A549 (cell line): Measurements from ENCODE around the gene OR51E1. TPM values are rescaled to one million over a fixed set of nuclear protein-coding genes. Genes with fewer than 3 reads are reported as not detected.

Experiments used
- ATAC-seq, 2 experiments: fragments of 200-7000 bp in 1 of 2; fragments of >200 bp in 1 of 2; cut with Nextera tagmentation in 1 of 2; cut with Tn5 transposase in 1 of 2; 3 replicates each; pipeline versions ENCODE4 v1.8.0 to v1.9.1; 2018 to 2020; ENCODE audit warnings: mild to moderate bottlenecking in 1 of 2, moderate library complexity in 1 of 2
- CTCF ChIA-PET: fragments of 300-600 bp; sonication (Branson Sonifier 250); formaldehyde crosslinking; extraction: SDS; loops from one replicate; lab custom pipeline; 2021; ENCODE audit warnings: antibody characterized with exemption, inconsistent platforms; lab: Yijun Ruan, JAX
- POLR2A ChIA-PET: fragments of 350-600 bp; formaldehyde crosslinking; extraction: SDS; loops from one replicate; lab custom pipeline; 2021; ENCODE audit warnings: antibody characterized with exemption, inconsistent platforms; lab: Yijun Ruan, JAX
- DNase-seq, 2 experiments: peaks; one replicate each; pipeline versions ENCODE4 v3.0.0 to v3.0.0-alpha.2; 2011 to 2016; ENCODE audit warnings: low read depth in 1 of 2, low spot score in 1 of 2
- FAIRE-seq: peaks from 2 replicates; lab custom pipeline; 2011; peaks lifted over from hg19 to GRCh38; lab: Jason Lieb, UNC
- H3K27ac ChIP-seq, 2 experiments: fragments of >200 bp; sonication (Bioruptor Twin); formaldehyde crosslinking; 3 replicates each; pipeline ENCODE4 v1.5.1; 2016 to 2017
- H3K4me1 ChIP-seq: fragments of >200 bp; sonication (Bioruptor Twin); formaldehyde crosslinking; 3 replicates; pipeline ENCODE4 v1.6.1; 2016
- H3K4me2 ChIP-seq: fragments of >200 bp; sonication (Bioruptor Twin); formaldehyde crosslinking; 3 replicates; pipeline ENCODE4 v1.6.1; 2016
- H3K4me3 ChIP-seq: fragments of >200 bp; sonication (Bioruptor Twin); formaldehyde crosslinking; 3 replicates; pipeline ENCODE4 v1.5.1; 2016
- H3K9me3 ChIP-seq: fragments of >200 bp; sonication (Bioruptor Twin); formaldehyde crosslinking; 3 replicates; pipeline ENCODE4 v1.6.1; 2016
- BHLHE40 ChIP-seq: IDR thresholded peaks from 2 replicates; pipeline ENCODE4 v1.6.1; 2012; ENCODE audit warnings: low read depth, low read length, inconsistent platforms
- CBX2 ChIP-seq: fragments of 200-600 bp; sonication (generic); IDR thresholded peaks from 2 replicates; pipeline ENCODE4 v1.6.1; 2016; ENCODE audit warnings: low read depth, mild to moderate bottlenecking, borderline replicate concordance
- CBX8 ChIP-seq: fragments of 200-600 bp; sonication (generic); IDR thresholded peaks from 2 replicates; pipeline ENCODE4 v1.6.1; 2016
- CHD2 ChIP-seq: fragments of 150-350 bp; IDR thresholded peaks from 2 replicates; pipeline ENCODE4 v1.6.1; 2014; ENCODE audit warnings: low read length; ENCODE audit not compliant: partially characterized antibody
- CHD4 ChIP-seq: fragments of 200-600 bp; sonication (generic); IDR thresholded peaks from 2 replicates; pipeline ENCODE4 v1.6.1; 2016; ENCODE audit warnings: antibody characterized with exemption, mild to moderate bottlenecking, borderline replicate concordance
- ELK1 ChIP-seq: fragments of 150-350 bp; IDR thresholded peaks from 2 replicates; pipeline ENCODE4 v1.6.1; 2014; ENCODE audit warnings: low read depth, mild to moderate bottlenecking, low read length
- EP300 ChIP-seq, 2 experiments: fragments of >200 bp; sonication (Bioruptor Twin); formaldehyde crosslinking; IDR thresholded peaks; 2 replicates in 1 of 2; 3 replicates in 1 of 2; pipeline ENCODE4 v1.6.1; 2016 to 2017
- ESRRA ChIP-seq: fragments of 150-350 bp; IDR thresholded peaks from 2 replicates; pipeline ENCODE4 v1.6.1; 2014; ENCODE audit warnings: mild to moderate bottlenecking, low read length, borderline replicate concordance
- HDAC2 ChIP-seq: fragments of 200-600 bp; sonication (generic); IDR thresholded peaks from 2 replicates; pipeline ENCODE4 v1.6.1; 2016
- HMGXB4 ChIP-seq: fragments of 250-450 bp; sonication (Bioruptor Pico); IDR thresholded peaks from 2 replicates; pipeline ENCODE4 v1.5.0; 2021; ENCODE audit warnings: mild to moderate bottlenecking, moderate library complexity, borderline replicate concordance
- HOXA7 ChIP-seq: fragments of 250-450 bp; sonication (Bioruptor Pico); IDR thresholded peaks from 2 replicates; pipeline ENCODE4 v1.5.0; 2020; ENCODE audit warnings: mild to moderate bottlenecking, moderate library complexity
- JUN ChIP-seq, 2 experiments: fragments of >200 bp; sonication (Bioruptor Twin); formaldehyde crosslinking; IDR thresholded peaks; 2 replicates in 1 of 2; 3 replicates in 1 of 2; pipeline ENCODE4 v1.6.1; 2016 to 2017
- KDM5A ChIP-seq: fragments of 200-600 bp; sonication (generic); IDR thresholded peaks from 2 replicates; pipeline ENCODE4 v1.6.1; 2016; ENCODE audit warnings: antibody characterized with exemption, mild to moderate bottlenecking
- MAFK ChIP-seq: fragments of 450-650 bp; IDR thresholded peaks from 2 replicates; pipeline ENCODE4 v1.6.1; 2014; ENCODE audit not compliant: partially characterized antibody
- MAX ChIP-seq: IDR thresholded peaks from 2 replicates; pipeline ENCODE4 v1.6.1; 2012
- MYC ChIP-seq: IDR thresholded peaks from 2 replicates; pipeline ENCODE4 v1.6.1; 2012; ENCODE audit warnings: mild to moderate bottlenecking, inconsistent platforms, low read length, improper control_type of control experiment, borderline replicate concordance
- NPAS2 ChIP-seq: fragments of 250-450 bp; sonication (Bioruptor Pico); IDR thresholded peaks from 2 replicates; pipeline ENCODE4 v1.8.0; 2022; ENCODE audit warnings: mild to moderate bottlenecking, moderate library complexity, borderline replicate concordance
- NR3C1 ChIP-seq: fragments of >200 bp; sonication (Bioruptor Twin); formaldehyde crosslinking; IDR thresholded peaks from 3 replicates; pipeline ENCODE4 v1.6.1; 2017
- POLR2A ChIP-seq: IDR thresholded peaks from 2 replicates; pipeline ENCODE4 v1.6.1; 2012; ENCODE audit warnings: mild to moderate bottlenecking, low read length
- RARB ChIP-seq: fragments of 250-450 bp; sonication (Bioruptor Pico); IDR thresholded peaks from 2 replicates; pipeline ENCODE4 v1.8.0; 2021; ENCODE audit warnings: mild to moderate bottlenecking, moderate library complexity
- REST ChIP-seq: fragments of 200-600 bp; sonication (generic); IDR thresholded peaks from 2 replicates; pipeline ENCODE4 v1.6.1; 2016; ENCODE audit warnings: antibody characterized with exemption, mild to moderate bottlenecking, moderate library complexity
- SMC3 ChIP-seq: fragments of >200 bp; sonication (Bioruptor Twin); formaldehyde crosslinking; IDR thresholded peaks from 3 replicates; pipeline ENCODE4 v1.6.1; 2018; ENCODE audit warnings: inconsistent platforms
- TFCP2L1 ChIP-seq: fragments of 250-450 bp; sonication (Bioruptor Pico); IDR thresholded peaks from 2 replicates; pipeline ENCODE4 v1.5.0; 2021; ENCODE audit warnings: mild to moderate bottlenecking
- WGBS: methylation state at CpG from one replicate; pipeline ENCODE4 v1.1.6; 2017; ENCODE audit errors: missing lambda C conversion rate; 5-methylcytosine and 5-hydroxymethylcytosine counted together
- polyA plus RNA-seq, 4 experiments: library from polyadenylated mRNA; depleted of rRNA in 3 of 4; stranded (reverse); fragments of >200 nt; fragmentation: RNase III in 1 of 4; extraction: RNeasy Plus Mini Kit Qiagen cat#74134 plus additional on column Dnase treatment in 1 of 4; gene quantifications; 2 replicates in 3 of 4; 3 replicates in 1 of 4; pipeline ENCODE4 v1.2.3, GENCODE V29; 2011 to 2017
- TF ChIP-seq, protein P1 (sequence below): fragments of >200 bp; sonication (Bioruptor Twin); formaldehyde crosslinking; IDR thresholded peaks from 3 replicates; pipeline ENCODE4 v1.6.1; 2016
- TF ChIP-seq, protein P2 (sequence below): IDR thresholded peaks from 2 replicates; pipeline ENCODE4 v1.6.1; 2012
- TF ChIP-seq, protein P3 (sequence below): fragments of 250-450 bp; sonication (Bioruptor Pico); IDR thresholded peaks from 2 replicates; pipeline ENCODE4 v1.5.0; 2020; ENCODE audit warnings: low read depth, mild to moderate bottlenecking, moderate library complexity

Gene OR51E1
- polyA plus RNA-seq, 2 of the 4 experiments (the other 2 are of a cell fraction): not detected

DNA sequence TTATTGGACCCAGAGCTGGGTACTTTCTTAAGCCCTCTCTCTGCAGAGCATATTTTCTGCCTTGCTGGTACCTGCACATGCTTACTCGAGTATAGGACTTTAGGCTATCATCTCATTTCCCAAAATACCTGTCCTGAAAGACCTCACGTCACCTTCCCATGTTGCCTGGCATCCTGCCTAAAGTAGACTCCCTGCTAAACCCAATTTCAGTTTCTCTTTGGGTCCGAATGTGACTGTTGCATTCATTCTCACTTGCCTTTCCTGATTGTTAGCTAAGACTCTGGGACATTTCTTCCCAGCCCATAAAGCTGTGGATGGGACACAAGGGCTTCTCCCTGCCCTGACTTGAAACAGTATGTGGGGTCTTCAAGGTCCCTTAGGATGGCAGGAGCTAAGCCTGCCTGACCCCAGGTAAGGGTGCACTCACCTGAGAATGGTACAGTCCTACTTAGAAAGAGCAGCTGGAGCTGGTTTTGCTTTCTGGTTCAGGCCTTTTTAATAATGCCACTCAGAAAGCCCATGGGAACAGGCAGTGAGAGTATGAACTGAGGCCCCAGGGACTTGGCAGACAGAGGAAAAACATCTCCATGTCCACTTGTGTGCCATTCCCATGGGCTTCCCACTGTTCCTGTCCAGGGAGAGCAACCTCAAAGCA is 41.0 kb downstream of the OR51E1 start:
- Histone ChIP-seq H3K9me3 (no peaks in the 10 kb centered on the region), H3K4me3 (no peak overlapping the region), H3K4me1 (no peaks in the 10 kb centered on the region), H3K27ac (no peak overlapping the region), H3K4me2 (no peak overlapping the region)
- DNase-seq (no peak), FAIRE-seq (no peak), ATAC-seq (no peak)
- POLR2A ChIA-PET: no interaction called here
- 6% methylated on average over 3 of the region's 3 CpGs for WGBS
- CTCF ChIA-PET: no interaction called here
- TF ChIP-seq NPAS2 (CRISPR knock-in tag) (no peak), HDAC2 (no peak), HMGXB4 (CRISPR knock-in tag) (no peak), MYC (no peak), JUN (IDR thresholded peaks at IDR 0.05) (no peak), MAX (no peak), TFCP2L1 (CRISPR knock-in tag) (no peak)

- 0% methylated on average over 1 of the region's 1 CpG for WGBS
- Histone ChIP-seq H3K27ac (no peak overlapping the region), H3K4me3 (no peak overlapping the region), H3K9me3 (no peaks in the 10 kb centered on the region), H3K4me2 (no peak overlapping the region)
- FAIRE-seq: no peak
- ATAC-seq: no peak
- POLR2A ChIA-PET: no interaction called here
- no peak for DNase-seq
- CTCF ChIA-PET: no interaction called here
- no peak for TF ChIP-seq CBX8
- TF ChIP-seq MYC: no peak
- no peak for TF ChIP-seq RARB (CRISPR knock-in tag)
- TF ChIP-seq, protein P1, sequence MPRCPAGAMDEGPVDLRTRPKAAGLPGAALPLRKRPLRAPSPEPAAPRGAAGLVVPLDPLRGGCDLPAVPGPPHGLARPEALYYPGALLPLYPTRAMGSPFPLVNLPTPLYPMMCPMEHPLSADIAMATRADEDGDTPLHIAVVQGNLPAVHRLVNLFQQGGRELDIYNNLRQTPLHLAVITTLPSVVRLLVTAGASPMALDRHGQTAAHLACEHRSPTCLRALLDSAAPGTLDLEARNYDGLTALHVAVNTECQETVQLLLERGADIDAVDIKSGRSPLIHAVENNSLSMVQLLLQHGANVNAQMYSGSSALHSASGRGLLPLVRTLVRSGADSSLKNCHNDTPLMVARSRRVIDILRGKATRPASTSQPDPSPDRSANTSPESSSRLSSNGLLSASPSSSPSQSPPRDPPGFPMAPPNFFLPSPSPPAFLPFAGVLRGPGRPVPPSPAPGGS: no peak
- no peak for TF ChIP-seq TFCP2L1 (CRISPR knock-in tag)
- TF ChIP-seq KDM5A: no peak
- TF ChIP-seq POLR2A: no peak
- TF ChIP-seq BHLHE40: no peak
- no peak for TF ChIP-seq CHD2
- TF ChIP-seq, protein P2, sequence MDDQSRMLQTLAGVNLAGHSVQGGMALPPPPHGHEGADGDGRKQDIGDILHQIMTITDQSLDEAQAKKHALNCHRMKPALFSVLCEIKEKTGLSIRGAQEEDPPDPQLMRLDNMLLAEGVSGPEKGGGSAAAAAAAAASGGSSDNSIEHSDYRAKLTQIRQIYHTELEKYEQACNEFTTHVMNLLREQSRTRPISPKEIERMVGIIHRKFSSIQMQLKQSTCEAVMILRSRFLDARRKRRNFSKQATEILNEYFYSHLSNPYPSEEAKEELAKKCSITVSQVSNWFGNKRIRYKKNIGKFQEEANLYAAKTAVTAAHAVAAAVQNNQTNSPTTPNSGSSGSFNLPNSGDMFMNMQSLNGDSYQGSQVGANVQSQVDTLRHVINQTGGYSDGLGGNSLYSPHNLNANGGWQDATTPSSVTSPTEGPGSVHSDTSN: no peak
- no peak for TF ChIP-seq EP300 (IDR thresholded peaks at IDR 0.05)
- TF ChIP-seq NR3C1: no peak
- no peak for TF ChIP-seq MAFK
- TF ChIP-seq CHD4: no peak
- TF ChIP-seq, protein P3, sequence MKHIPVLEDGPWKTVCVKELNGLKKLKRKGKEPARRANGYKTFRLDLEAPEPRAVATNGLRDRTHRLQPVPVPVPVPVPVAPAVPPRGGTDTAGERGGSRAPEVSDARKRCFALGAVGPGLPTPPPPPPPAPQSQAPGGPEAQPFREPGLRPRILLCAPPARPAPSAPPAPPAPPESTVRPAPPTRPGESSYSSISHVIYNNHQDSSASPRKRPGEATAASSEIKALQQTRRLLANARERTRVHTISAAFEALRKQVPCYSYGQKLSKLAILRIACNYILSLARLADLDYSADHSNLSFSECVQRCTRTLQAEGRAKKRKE (CRISPR knock-in tag): no peak
- TF ChIP-seq, all 56 proteins: peak for 0
- no peaks in the 10 kb centered on the region for H3K4me1 ChIP-seq
These were observed 51.7 kb downstream of the OR51E1 start for GRCh38 chr11:4695442-4695841.

- FAIRE-seq: no peak
- DNase-seq: no peak
- CTCF ChIA-PET: no interaction called here
- H3K4me3 ChIP-seq: no peak within 1 kb of the TSS
- no peak within 1 kb of the TSS for H3K27ac ChIP-seq
- no peaks in the 10 kb centered on the region for H3K9me3 ChIP-seq
- H3K4me2 ChIP-seq: no peak within 1 kb of the TSS
- no peaks in the 10 kb centered on the region for H3K4me1 ChIP-seq
- WGBS: 5% methylated on average over 3 of the region's 3 CpGs
- POLR2A ChIA-PET: no interaction called here
- no peak for ATAC-seq
- TF ChIP-seq ESRRA (no peak), HOXA7 (CRISPR knock-in tag) (no peak), CBX2 (no peak), SMC3 (no peak), HDAC2 (no peak), ELK1 (no peak), REST (no peak), CBX8 (no peak)
These were observed 53.8 kb downstream of the OR51E1 start, which contains the start of gene OR51E2 for GRCh38 chr11:4697585-4697984. TSS of gene OR51E2 (minus strand) at chr11:4697853. CDS start at chr11:4682711, 15,142 bp downstream.
